Stimulated activated CD4-positive, alpha-beta T cell treated with anti-CD3 and anti-CD28 coated beads, TNF-alpha, amount 100 ng/mL, for 1 hour (primary cell): ENCODE results near the gene CLEC1B.
"Not testable (repeated sequence)": the region's sequence is repeated elsewhere in the genome, so short reads cannot be mapped to it uniquely, and the experiment has no call there.

Experiments used
- DNase-seq, 3 donors: peaks; one replicate each; pipeline ENCODE4 v3.0.0-alpha.2; 2020; ENCODE audit warnings: low read depth in 3 of 3, low spot score in 1 of 3

The CLEC1B gene

GRCh38 chr12:9999016-9999415 is at the start of gene CLEC1B:
TSS of gene CLEC1B (minus strand) at chr12:9999121. CDS start at chr12:9999100, 21 bp downstream.
- no peak for DNase-seq

GRCh38 chr12:10048526-10048925 is 49.6 kb upstream of the CLEC1B start:
- DNase-seq = no peak

- no peak for DNase-seq
Measured at GRCh38 chr12:10042167-10042566, 43.2 kb upstream of the CLEC1B start.

GRCh38 chr12:10033783-10034545 is 35.0 kb upstream of the CLEC1B start:
- no peak for DNase-seq

- no peak for DNase-seq
Measured at GRCh38 chr12:10031771-10032175, 32.9 kb upstream of the CLEC1B start.

- no peak for DNase-seq
Measured at GRCh38 chr12:10031321-10031720, 32.4 kb upstream of the CLEC1B start.

- no peak for DNase-seq
Measured at GRCh38 chr12:10030446-10030845, 31.5 kb upstream of the CLEC1B start, which contains the start of gene CLEC9A. TSS of gene CLEC9A (plus strand) at chr12:10030682. CDS start at chr12:10052688, 22,006 bp downstream.

- no peak for DNase-seq
Measured at GRCh38 chr12:10027721-10028120, 28.8 kb upstream of the CLEC1B start.

GRCh38 chr12:10027311-10027710 is 28.4 kb upstream of the CLEC1B start:
- DNase-seq = no peak

GRCh38 chr12:10026666-10027065 is 27.7 kb upstream of the CLEC1B start:
- not testable (repeated sequence) for DNase-seq

GRCh38 chr12:10025236-10025635 is 26.3 kb upstream of the CLEC1B start:
- DNase-seq = no peak

GRCh38 chr12:10021342-10021741 is 22.4 kb upstream of the CLEC1B start:
- no peak for DNase-seq

GRCh38 chr12:10018386-10018785 is 19.5 kb upstream of the CLEC1B start:
- no peak for DNase-seq

- no peak for DNase-seq
Measured at GRCh38 chr12:10016881-10017280, 18.0 kb upstream of the CLEC1B start.

GRCh38 chr12:10015450-10015849 is 16.5 kb upstream of the CLEC1B start:
- DNase-seq = no peak

- no peak for DNase-seq
Measured at GRCh38 chr12:10012630-10013330, 13.9 kb upstream of the CLEC1B start.

GRCh38 chr12:10001171-10001776 is 2.4 kb upstream of the CLEC1B start:
- no peak for DNase-seq

- no peak for DNase-seq
Measured at GRCh38 chr12:9992296-9992695, 6.6 kb downstream of the CLEC1B start.

GRCh38 chr12:9991876-9992275 is 7.0 kb downstream of the CLEC1B start:
- no peak for DNase-seq

- DNase-seq = no peak
Measured at GRCh38 chr12:9980126-9980525, 18.8 kb downstream of the CLEC1B start.

GRCh38 chr12:9977916-9978315 is 21.0 kb downstream of the CLEC1B start:
- DNase-seq = no peak

- DNase-seq = not testable (repeated sequence)
Measured at GRCh38 chr12:9976626-9977025, 22.3 kb downstream of the CLEC1B start.
